Measurements from ENCODE around the gene INO80B.
A peak's percentile ranks its signal among the peaks of the same experiment; 100 is the strongest.
"Not testable (repeated sequence)": the region's sequence is repeated elsewhere in the genome, so short reads cannot be mapped to it uniquely, and the experiment has no call there.

Gene INO80B

DNA sequence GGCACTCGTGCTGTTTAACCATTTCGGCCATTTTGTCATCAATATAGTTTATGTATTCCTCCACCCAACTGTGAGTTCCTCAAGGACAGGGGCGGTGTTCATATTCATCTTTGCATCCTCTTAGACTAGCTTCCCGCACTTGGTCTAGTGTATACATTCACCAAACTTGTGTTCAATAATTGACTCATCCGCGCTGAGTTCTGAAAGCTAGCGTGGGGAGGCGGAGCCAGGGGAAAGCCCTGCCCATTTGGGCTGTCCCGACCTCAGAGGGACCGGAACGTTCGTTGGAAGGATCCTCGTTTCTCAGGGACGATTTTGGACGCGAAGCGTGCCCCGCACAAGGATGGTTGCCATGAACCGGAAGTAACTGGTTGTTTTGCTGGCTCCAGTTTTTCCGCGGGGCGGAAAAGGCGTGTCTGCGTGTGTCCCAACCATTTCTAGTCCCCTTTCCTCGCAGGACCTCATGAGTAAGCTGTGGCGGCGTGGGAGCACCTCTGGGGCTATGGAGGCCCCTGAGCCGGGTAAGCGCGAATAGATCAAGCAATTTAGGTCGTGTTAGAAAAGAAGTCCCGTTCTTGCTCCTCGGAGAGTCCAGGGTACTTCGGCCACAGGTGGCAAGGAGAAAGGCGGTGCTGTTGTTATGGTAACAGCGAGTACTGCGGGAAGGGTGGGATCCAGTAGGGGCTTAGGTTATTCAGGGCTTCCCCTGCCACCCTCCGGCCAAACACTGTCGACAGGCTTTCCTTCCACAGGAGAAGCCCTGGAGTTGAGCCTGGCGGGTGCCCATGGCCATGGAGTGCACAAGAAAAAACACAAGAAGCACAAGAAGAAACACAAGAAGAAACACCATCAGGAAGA, at the start of gene INO80B:
INO80B (plus strand) TSS at position 434 of the 858 bp plus-strand sequence; CDS start at position 464, 30 bp downstream.
- DNase-seq (ENCODE audit: low read depth in 2 of 3, low spot score in 1 of 3): peak; percentile 94 to 100 (median 99)

DNA sequence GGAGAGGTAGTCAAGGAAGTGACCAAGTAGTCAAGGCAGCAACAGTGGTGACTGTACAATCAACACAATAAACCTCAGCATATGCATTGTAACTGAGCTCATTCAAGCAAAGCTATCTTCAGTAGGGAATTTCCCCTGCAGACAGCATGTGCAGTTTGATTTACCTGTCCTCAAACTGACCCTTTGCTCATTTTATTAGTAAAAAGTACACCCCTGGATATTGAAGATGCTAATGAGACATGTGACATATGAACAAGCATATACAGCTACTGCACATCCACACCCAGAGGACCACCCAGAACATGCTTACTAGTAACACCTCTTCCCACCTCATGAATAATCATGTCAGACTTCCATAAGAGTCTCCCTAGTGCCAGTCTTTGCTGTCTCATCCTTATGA, 48.9 kb upstream of the INO80B start:
- no peak for DNase-seq (ENCODE audit: low read depth in 2 of 3, low spot score in 1 of 3)

DNA sequence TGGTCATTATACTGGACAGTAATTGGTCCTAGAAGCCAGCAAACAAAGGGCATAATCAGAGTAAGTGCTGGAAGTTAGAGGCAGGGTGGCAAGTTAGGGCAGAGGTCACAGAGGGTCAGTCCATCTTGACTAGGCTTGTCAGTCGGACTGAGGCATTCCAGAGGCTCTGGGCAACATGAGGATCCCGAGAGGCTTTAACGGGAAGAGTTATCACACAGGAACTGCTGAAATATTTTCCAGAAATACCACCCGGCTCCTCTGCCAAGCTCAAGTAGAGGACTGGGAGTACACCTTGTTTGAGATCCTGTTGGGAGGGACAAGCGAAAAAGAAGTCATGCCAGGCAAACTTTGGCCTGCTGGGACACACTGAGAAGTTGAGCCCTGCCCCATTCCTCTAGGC, 47.2 kb upstream of the INO80B start:
- no peak for DNase-seq (ENCODE audit: low read depth in 2 of 3, low spot score in 1 of 3)

DNA sequence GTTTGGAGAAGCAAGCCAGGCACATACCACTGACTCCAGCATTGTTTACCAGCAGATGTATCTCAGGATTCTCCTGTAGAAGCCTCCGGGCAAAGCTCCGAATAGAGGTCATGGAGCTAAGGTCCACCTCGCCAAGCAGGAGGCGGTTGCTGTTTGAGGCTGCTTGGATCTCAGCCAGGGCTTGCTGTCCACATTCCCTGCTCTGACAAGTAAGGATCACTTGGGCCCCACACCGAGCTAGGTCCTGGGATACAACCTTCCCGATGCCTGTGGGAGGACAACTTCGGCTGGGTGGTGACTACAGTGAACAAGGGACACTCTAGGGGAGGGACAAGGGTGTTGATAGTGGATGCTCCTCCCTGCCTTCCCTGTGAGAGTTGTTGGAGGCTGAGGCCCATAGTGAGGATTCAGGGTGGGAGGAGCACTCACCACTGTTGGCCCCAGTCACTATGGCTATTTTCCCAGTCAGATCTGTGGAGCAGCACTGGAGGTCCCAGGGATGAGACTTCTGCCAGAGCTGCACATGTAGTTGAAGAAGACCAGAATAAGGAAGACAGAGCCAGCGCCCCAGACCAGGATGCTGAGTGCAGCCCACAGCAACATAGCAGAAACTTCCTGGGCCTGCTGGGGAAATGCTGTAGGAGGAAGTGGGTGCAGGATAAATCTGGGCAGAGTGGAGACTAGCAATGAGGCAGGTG, 41.7 kb upstream of the INO80B start:
- DNase-seq (ENCODE audit: low read depth in 2 of 3, low spot score in 1 of 3): no peak

DNA sequence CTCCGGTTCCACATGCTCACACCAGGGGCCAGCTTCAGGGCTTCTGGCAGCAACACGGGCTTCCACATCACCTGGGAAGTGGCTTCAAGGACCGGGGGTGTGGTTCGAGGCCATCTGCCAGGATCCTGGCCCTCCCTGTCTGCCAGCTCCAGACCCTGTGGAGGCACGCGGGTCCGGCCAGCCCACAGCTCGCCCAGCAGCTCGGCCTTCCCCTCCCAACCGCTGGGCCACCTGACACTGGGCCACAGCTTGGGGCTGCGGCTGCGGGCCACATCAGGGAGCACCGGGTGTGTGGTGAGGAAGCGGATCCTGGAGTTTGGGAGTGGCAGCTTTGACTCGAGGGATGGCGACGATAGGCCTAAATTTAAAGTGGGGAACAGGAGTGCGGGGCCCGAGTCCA, 40.4 kb upstream of the INO80B start:
- no peak for DNase-seq (ENCODE audit: low read depth in 2 of 3, low spot score in 1 of 3)

DNA sequence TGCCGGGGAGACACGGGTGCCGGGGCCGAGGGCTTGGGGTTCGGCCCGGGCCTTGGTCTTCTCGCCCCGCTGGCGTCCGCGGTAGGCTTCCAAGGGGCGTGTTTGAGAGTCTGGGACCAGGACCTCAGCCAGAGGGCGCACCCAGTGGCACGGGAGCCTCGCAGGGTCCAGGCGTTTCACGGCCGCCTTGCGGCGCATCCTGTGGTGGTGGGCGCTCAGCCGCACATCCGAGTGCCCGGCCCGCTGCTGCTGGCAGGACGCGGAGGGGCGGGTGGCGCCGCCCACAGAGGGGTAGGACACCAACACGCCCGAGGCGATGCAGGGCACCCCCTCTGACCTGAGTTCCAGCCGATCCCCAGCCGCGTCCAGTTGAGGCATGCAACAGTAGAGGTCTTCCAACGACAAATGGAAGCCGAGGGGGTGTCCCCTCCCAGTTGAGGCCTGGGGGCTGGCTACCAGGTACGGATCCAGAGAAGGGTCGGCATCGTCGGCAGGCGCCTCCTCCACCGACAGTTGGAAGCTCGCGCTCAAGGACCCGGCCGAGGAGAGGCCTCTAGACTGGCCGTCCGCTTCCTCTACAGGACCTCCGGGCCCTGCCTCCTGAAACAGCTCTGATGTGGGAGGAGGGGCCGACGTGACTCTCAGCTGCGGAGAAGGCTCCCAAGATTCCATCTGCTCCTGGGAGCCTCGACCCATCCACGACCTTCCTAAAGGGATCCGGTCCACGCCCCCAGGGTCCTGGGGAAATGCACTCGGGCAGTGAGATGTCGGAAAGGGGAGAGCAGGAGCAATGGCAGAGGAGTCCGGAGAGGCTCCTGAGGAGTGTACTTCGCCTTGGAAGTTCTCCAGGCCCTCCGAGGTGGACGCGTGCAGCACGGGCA, 39.8 kb upstream of the INO80B start:
- DNase-seq (ENCODE audit: low read depth in 2 of 3, low spot score in 1 of 3): no peak

DNA sequence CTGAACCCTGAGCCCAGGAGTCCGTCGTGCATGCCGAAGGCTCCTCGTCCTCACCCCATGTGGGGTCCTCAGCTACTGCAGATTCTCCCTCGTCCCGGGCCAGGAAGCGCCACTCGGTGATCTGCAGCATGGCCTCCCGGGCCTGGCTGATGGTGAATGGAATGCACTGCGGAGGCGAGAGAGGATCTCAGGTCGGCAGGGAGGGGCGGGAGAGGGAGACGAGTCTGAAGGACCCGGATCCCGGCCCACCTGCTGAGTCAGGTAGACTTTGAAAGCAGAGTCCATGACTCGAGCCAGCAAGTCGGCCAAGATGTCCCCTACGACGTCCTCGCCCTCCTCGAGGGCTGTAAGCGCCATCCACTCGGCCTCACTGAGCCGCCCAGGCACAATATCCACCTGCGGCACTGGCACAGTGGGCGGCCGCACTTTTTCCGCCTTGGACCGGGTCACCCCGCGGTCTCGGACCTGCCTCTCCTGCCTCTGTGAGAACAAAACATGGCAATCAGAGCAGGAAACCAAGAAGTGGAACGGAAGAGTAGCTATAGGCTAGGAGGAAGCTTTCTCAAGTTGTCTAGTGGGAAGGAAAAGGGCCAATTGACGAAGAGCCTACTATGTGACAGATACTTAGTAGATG, 39.0 kb upstream of the INO80B start:
- DNase-seq (ENCODE audit: low read depth in 2 of 3, low spot score in 1 of 3): no peak

DNA sequence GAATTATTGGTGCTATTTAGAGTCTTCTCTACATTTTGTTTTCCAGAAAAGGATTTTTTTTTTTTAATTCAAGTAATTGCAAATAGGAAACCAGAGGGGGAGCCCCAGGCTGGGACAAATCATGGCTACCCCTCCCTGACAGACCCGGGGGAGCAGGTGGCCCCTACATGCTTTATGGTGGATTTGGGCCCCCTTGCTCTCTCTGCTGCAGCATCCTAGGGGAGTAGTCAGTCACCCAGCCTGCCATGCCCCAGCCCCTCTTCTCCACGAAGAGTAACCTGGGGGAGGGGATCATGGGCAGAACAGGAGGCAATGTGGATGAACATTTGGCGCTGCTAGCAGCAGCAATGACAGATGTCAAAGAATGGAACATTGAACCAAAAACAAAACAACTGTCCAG, 38.1 kb upstream of the INO80B start:
- no peak for DNase-seq (ENCODE audit: low read depth in 2 of 3, low spot score in 1 of 3)

DNA sequence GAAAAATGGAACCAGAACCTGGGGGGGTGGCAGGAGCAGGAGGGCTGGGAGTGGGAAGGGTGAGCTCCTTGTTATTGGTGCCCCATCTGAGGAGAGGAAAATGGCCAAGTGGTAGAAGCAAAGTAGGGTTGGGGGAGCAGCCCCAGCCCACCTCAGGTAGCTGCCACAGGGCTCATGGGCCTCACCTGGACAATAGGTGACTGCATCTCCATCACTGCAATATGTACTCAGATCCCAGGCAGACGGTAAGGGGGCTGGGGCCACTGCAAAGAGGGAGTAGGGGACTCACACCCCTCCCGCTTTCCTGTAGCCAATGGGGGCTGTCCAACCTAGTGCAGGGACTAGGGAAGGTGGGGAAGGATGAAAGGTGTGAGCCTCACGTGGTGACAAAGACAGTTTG, 37.7 kb upstream of the INO80B start:
- DNase-seq (ENCODE audit: low read depth in 2 of 3, low spot score in 1 of 3): no peak

DNA sequence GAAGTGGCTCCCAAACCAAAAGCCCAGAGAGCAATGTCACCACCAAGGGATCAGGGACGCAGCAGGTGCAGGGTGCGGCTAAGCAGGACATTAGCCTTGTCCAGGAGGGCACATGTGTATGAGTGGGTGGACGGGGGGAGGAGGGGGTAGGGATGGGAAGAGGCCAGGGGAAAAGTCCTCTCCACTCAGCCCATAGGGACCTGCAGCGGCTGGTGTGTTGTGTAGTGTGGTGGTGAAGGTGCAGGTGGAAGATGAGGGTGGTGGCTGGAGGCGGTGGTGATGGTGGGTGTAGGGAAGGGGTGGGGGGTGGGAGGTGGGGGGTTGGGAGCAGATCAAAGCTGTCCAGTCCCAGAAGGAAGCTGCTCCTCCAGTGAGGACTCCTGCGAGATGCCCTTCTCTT, 37.1 kb upstream of the INO80B start:
- no peak for DNase-seq (ENCODE audit: low read depth in 2 of 3, low spot score in 1 of 3)

DNA sequence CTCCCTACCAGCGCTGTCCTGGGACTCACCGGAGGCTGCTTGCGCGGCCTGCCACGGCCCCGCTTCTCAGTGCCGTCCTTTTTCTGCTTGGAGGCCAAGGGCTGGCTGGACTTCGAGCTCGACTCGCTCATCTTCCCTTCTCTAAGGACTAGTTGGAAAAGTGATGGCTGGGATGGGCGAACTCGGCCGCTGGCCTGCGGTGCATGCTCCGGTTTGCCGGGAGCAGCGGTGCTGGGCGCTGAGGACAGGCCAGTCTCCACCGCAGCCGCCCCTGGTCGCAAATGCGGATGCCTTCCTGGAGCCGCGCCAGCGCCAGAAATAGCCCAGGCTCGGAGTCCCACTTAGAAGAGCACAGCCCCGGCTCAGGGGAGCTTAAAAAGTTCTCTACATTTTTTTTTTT, 36.6 kb upstream of the INO80B start:
- DNase-seq (ENCODE audit: low read depth in 2 of 3, low spot score in 1 of 3): no peak

DNA sequence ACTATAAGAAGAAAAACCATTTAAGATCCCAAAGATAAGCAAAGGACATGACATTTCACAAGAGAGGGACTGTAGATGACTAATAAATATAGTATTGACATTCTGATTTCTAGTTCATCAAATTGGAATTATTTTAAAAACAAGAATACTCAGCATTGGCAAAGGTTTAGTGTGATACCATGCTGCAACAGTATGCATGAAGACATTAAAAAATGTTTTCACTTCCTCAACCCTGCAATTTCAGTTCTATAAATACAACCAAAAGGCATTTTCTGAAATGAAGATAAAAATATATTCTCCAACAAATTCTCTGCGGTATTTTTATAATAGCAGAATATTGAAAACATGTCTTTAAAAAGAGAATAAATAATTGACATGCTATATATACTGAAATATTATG, 35.5 kb upstream of the INO80B start:
- no peak for DNase-seq (ENCODE audit: low read depth in 2 of 3, low spot score in 1 of 3)

DNA sequence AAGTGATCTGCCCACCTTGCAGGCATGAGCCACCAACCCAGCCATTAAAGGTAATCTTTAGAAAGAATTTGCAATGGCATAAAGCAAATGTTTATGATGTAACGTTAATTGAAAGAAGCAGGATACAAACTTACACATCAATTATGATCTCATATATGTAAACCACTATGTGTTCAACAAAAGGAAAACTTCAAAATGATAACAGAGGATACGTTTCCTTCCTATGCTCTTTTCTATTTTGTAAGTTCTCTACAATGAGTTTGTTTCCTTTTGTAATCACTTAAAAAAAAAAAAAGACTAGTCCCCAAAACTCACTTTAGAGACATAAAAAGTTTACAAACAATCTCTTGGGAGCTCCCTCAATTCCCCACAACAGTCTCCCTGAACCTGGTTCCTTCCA, 34.9 kb upstream of the INO80B start:
- DNase-seq (ENCODE audit: low read depth in 2 of 3, low spot score in 1 of 3): no peak

DNA sequence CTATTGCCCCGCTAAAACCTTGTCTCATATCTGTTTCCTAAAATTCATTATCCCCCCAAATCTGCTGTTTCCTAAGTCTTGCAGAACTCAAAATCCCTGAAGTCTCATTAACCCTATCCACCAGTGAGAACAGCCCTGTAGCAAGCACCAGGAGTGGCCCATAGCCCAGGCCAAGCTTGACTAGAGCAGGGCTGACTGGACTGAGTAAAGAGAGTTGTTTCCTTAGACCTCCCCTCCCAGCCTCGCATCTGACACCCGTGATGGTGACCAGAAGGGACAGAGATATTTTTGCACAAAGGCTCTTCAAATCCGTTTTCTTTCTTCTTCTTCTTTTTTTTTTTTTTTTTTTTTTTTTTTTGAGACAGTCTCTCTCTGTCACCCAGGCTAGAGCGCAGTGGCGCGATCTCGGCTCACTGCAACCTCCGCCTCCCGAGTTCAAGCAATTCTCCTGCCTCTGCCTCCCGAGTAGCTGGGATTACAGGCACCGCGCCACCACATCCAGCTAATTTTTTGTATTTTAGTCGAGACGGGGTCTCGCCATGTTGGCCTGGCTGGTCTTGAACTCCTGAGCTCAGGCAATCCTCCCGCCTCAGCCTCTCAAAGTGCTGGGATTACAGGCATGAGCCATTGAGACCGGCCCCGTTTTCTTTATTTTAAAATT, 34.3 kb upstream of the INO80B start:
- DNase-seq (ENCODE audit: low read depth in 2 of 3, low spot score in 1 of 3): not testable (repeated sequence)

DNA sequence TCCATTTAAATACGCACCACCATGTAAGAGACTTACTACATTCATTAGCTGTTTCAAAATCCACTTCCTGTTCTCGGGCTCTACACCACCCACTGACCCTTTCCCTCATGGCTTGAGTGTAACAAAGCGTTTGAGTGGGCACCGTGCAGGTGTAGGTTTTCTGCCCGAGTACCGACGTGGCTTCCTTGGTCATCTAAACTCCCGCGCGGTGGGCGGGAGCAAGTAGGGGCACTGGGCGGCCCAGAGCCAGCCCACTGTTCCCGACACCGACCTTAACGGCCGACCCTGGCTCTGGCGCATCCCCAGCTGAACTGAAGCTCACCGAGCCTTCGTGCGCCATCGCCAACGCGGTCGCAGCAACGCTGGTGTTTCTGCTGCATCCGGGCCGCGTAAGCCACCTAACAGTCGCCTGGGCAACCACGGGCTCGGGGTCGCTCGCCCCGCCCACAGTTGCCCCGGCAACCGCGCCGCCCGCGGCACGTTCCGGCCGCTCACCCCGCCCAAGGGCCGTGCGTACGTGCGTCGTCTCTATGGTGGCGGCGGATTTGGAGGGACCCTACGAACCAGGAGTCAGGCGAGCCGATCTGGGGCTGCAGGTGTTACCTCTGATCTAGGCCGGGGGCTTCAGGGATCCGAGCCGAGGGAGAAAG, 33.5 kb upstream of the INO80B start, which contains the start of the genes C2orf81 and WDR54:
C2orf81 (minus strand) TSS at position 399 of the 650 bp plus-strand sequence; CDS start at position 340, 59 bp downstream.
WDR54 (plus strand) TSS at position 510 of the 650 bp plus-strand sequence. CDS start 424 bp downstream, outside the sequence.
- peak; percentile 88 to 93 (median 89) for DNase-seq (ENCODE audit: low read depth in 2 of 3, low spot score in 1 of 3)

DNA sequence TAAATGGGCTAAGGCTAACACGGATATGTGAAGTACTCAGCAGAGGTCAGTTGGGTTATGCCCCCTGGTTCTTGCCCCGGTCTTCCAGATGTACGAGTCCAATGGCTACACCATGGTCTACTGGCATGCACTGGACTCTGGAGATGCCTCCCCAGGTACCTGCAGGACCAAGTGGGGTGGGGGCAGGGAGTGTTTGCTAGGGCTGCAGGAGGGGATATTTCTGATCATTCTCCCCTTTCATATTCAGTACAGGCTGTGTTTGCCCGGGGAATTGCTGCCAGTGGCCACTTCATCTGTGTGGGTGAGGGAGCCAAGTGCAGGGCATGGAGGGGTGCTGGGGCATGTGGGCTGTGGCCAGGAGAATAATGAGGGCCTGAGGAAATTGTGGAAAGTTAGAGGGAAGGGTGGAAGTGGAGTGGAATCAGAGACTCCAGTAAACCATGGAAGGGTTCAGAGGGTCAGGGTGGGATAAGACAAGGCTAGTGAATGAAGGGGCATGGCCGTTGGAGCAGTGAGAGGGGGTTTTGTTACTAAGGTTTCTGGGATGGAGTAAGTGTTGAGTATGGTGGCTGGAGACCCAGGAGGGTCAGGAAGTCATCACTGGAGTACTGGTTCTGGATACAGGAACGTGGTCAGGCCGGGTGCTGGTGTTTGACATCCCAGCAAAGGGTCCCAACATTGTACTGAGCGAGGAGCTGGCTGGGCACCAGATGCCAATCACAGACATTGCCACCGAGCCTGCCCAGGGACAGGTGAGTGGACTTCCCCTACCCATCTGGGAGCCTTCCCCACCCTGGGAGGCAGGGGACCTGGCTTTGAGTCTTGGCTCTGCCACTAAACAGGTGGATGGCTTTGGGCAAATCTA, 31.4 kb upstream of the INO80B start:
- no peak for DNase-seq (ENCODE audit: low read depth in 2 of 3, low spot score in 1 of 3)

DNA sequence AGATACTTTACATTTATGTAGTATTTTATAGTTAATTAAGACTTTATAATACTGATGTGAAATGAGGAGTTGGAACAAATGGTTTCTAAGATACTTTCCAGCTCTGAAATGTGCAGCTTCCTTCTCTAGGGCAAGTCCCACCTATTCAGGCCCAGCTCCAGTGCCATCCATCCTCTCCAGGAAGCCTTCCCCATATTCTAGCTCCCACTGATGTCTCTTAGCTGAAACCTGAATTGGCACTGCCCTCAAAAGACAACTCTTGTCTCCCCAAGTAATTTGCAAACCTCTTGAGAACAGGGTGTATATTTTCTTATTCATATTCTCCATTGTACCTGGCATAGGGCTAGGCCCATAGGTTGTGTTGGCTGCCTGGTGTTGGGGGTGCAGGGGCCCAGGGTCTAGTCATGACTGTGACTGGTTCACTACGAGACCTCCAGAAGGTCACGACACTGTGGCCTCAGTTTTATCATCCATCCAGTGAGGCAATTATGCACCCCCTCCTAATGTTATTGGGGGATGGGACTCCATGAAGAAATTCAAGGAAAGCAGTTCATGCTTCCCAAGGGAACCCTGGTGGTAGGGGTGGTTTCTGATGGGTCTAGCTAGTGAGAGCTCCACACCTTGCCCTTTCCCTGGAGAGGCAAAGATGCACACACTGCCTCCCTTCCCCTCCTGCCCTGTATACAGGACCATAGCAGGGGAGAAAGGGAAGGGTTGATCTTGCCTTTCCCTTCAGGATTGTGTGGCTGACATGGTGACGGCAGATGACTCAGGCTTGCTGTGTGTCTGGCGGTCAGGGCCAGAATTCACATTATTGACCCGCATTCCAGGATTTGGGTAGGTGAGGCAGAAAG, 30.5 kb upstream of the INO80B start:
- no peak for DNase-seq (ENCODE audit: low read depth in 2 of 3, low spot score in 1 of 3)

DNA sequence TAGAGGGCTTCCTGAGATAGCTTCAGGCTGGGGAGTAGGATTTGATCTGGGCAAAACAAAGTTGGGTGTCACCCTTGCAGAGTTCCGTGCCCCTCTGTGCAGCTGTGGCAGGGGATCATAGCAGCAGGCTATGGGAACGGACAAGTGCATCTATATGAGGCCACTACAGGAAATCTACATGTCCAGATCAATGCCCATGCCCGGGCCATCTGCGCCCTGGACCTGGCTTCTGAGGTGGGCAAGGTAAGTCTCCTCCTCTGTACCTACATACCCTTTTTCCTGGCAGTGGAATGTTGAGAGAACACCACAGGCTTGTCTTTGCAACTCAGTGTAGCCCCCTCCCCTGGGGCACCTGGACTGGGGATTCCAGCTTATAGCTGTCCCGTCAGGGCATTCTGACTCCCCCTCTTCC, 29.9 kb upstream of the INO80B start:
- no peak for DNase-seq (ENCODE audit: low read depth in 2 of 3, low spot score in 1 of 3)
